HuH-7.5 (cell line): Measurements from ENCODE around the gene CACNB4.
"Not testable (repeated sequence)": the region's sequence is repeated elsewhere in the genome, so short reads cannot be mapped to it uniquely, and the experiment has no call there.

Experiments
- DNase-seq: peaks from one replicate; pipeline ENCODE4 v3.0.0; 2011; ENCODE audit warnings: low spot score

The CACNB4 gene

GRCh38 chr2:152098496-152099366 lies at the start of gene CACNB4:
CACNB4 (minus strand) TSS chr2:152099044.
- DNase-seq: peak; percentile 34

GRCh38 chr2:152134488-152135280 lies 35.8 kb upstream of the CACNB4 start:
- no peak for DNase-seq

GRCh38 chr2:152132306-152132705 lies 33.5 kb upstream of the CACNB4 start:
- DNase-seq: no peak

- no peak for DNase-seq
Measured at GRCh38 chr2:152127628-152128027, 28.8 kb upstream of the CACNB4 start.

GRCh38 chr2:152126664-152127063 lies 27.8 kb upstream of the CACNB4 start:
- DNase-seq: no peak

GRCh38 chr2:152122161-152122560 lies 23.3 kb upstream of the CACNB4 start:
- no peak for DNase-seq

- DNase-seq: no peak
Measured at GRCh38 chr2:152120430-152120829, 21.6 kb upstream of the CACNB4 start.

GRCh38 chr2:152115952-152116351 lies 17.1 kb upstream of the CACNB4 start:
- DNase-seq: no peak

GRCh38 chr2:152114366-152114765 lies 15.5 kb upstream of the CACNB4 start:
- DNase-seq: no peak

GRCh38 chr2:152107140-152107539 lies 8.3 kb upstream of the CACNB4 start:
- DNase-seq: not testable (repeated sequence)

- DNase-seq: no peak
Measured at GRCh38 chr2:152106464-152106863, 7.6 kb upstream of the CACNB4 start.

GRCh38 chr2:152103271-152103670 lies 4.4 kb upstream of the CACNB4 start:
- DNase-seq: no peak

- no peak for DNase-seq
Measured at GRCh38 chr2:152100961-152101360, 2.1 kb upstream of the CACNB4 start.

- peak; percentile 23 for DNase-seq
Measured at GRCh38 chr2:152099367-152100050, 665 bp upstream of the CACNB4 start.

- peak; percentile 33 for DNase-seq
Measured at GRCh38 chr2:152097801-152098495, 896 bp downstream of the CACNB4 start.

GRCh38 chr2:152097290-152097800 lies 1.5 kb downstream of the CACNB4 start:
- peak; percentile 48 for DNase-seq

GRCh38 chr2:152095146-152095545 lies 3.7 kb downstream of the CACNB4 start:
- no peak for DNase-seq

- DNase-seq: no peak
Measured at GRCh38 chr2:152094014-152094413, 4.8 kb downstream of the CACNB4 start.

- DNase-seq: no peak
Measured at GRCh38 chr2:152093464-152093863, 5.4 kb downstream of the CACNB4 start.

GRCh38 chr2:152092095-152092494 lies 6.7 kb downstream of the CACNB4 start:
- DNase-seq: no peak

- not testable (repeated sequence) for DNase-seq
Measured at GRCh38 chr2:152090726-152091125, 8.1 kb downstream of the CACNB4 start.

- DNase-seq: no peak
Measured at GRCh38 chr2:152089238-152089637, 9.6 kb downstream of the CACNB4 start.
